HTR-8/SVneo (cell line): ENCODE data around the gene HLA-E.

Experiments
- DNase-seq: peaks from one replicate; pipeline ENCODE4 v3.0.0; 2011; ENCODE audit warnings: low spot score, mixed read lengths; ENCODE audit not compliant: insufficient read length
- FAIRE-seq: peaks from 2 replicates; lab custom pipeline; 2011; peaks lifted over from hg19 to GRCh38; lab: Jason Lieb, UNC

HLA-E gene

GRCh38 chr6:30533460-30534294 lies 44.4 kb downstream of the HLA-E start:
- DNase-seq (no peak), FAIRE-seq (no peak)

GRCh38 chr6:30537931-30538330 lies 48.6 kb downstream of the HLA-E start:
- DNase-seq = no peak
- FAIRE-seq = peak; percentile 33

- DNase-seq (peak; percentile 63), FAIRE-seq (peak; percentile 40)
These were observed 52.5 kb downstream of the HLA-E start for GRCh38 chr6:30541515-30542403.

- no peak for DNase-seq
- FAIRE-seq = no peak
These were observed 53.1 kb downstream of the HLA-E start for GRCh38 chr6:30542404-30542725.

GRCh38 chr6:30542915-30543314 lies 53.6 kb downstream of the HLA-E start:
- DNase-seq (no peak), FAIRE-seq (no peak)
